HL-60/S4 (cell line): ENCODE measurements around the gene GPR156.

ENCODE experiments used
- in situ Hi-C: fragments of 300-500 bp; cut with MboI; formaldehyde crosslinking; loops from 2 replicates; pipeline ENCODE4 v1.14.3; 2022; ENCODE audit warnings: low sequenced_read_pairs

Gene GPR156

DNA sequence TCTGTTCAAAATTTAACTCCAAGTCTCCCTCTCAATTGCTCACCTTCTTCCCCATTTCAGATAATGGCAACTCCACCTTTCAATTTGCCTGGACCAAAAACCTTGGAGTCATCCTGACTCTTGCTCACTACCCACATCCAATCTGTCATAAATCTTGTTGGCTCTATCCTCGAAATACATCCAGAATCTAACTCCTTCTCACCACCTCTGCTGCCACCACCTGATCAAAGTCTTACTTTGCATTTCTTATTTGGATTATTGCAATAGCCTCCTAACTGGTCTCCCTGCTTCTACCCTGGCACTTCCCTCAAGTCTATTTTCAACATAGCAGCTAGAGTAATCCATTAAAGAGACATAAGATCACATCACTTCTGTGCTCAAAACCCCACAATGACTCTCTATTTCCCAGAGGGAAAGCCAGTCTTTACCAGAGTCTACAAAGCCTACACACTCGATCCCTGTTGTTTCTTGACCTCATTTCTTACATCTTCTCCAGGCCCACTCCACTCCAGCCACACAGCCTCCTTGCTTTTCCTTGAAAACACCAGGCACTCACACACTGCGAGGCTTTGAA lies 86.6 kb downstream of the GPR156 start:
- in situ Hi-C loops = no loop called here

DNA sequence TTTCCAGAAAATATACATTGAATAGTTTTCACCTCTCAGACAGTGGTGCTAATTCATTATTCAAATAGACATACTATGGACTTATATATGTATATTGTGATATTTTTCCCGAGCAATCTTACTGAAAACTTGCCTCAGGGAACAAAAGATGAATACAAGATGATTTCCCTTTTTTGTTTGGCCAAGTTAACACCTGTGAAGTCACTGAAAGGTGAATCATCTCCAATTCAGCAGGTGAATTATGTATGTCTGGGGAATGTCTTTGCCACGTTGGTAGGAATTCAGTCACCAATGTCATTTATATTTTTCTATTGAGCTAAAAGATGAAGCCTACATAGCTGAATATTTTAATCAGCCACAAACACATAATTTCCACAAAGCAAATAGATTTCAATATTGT lies 88.2 kb downstream of the GPR156 start:
- in situ Hi-C loops = no loop called here

DNA sequence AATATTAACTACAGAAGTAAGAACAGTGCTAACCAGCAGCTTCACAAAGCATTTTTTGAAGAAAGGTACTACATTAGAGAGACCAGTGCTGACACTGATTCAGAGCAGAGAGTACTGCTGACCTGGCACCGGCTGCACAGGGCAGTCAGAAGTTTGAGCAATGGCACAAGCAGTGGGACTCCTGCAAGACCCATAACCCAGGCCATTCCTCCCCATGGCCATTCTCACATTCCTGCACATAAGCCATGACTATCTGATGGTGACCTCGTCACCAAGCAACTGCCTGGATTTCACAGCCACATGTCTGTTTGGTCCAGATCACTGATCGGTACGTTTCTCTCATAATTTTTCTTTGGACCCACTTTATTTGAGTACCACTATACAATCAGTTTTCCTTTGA lies 88.7 kb downstream of the GPR156 start:
- in situ Hi-C loops = no loop called here

DNA sequence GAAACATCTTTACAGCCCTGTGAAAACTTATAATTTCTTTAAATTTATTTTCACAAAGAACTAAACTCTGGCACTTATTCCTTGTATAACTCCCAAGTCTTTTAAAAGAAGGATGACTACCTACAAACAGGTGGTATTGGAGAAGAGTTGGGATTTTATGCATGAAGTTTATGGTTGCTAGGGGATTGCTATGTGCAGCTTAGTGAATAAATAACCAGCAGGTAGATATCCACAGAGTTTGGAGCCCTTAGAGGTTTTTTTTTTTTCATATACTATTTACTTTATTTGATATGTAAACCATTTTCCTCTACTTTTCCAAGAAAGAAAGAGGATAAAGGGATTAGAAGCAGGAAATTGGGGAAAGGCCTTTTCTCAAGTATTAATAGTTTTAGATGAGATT lies 91.5 kb downstream of the GPR156 start:
- in situ Hi-C loops = no loop called here

DNA sequence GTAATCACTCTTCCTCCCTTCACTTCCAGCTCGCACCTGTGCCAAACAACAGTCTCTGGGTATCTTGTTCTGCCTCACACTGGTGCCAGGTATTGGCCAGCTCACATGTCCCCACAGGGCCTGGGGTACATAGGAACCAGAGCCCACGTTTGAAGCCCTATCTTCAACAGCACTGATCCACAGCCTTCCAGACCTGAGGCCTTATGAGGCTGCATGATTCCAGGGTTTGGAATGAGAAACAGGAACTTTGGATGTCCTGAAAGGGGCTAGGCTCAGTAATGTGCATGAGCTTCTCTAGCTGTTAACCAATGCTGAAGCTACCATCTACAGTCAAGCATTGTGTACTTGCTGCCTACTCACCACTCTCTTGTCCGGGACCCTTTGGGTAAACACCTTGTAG lies 92.4 kb downstream of the GPR156 start:
- in situ Hi-C loops = no loop called here

DNA sequence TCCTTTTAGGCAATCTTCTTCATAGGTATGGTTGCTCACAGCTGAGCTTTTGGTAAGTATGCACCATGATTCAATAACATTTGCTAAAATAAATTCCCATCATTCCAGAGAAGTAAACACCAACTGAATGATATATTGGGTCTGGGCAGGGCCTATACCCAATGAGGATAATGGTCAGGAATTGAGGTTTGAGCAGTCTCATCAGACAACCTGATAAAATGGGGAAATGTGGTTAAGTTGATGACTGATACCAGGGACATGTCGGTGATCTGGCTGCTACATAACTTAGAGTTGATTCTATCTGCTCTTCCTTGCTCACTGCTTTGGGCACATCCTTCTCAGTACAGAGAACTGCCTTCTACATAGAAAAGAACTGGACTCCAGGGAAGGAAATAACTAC lies 92.9 kb downstream of the GPR156 start:
- in situ Hi-C loops = no loop called here

DNA sequence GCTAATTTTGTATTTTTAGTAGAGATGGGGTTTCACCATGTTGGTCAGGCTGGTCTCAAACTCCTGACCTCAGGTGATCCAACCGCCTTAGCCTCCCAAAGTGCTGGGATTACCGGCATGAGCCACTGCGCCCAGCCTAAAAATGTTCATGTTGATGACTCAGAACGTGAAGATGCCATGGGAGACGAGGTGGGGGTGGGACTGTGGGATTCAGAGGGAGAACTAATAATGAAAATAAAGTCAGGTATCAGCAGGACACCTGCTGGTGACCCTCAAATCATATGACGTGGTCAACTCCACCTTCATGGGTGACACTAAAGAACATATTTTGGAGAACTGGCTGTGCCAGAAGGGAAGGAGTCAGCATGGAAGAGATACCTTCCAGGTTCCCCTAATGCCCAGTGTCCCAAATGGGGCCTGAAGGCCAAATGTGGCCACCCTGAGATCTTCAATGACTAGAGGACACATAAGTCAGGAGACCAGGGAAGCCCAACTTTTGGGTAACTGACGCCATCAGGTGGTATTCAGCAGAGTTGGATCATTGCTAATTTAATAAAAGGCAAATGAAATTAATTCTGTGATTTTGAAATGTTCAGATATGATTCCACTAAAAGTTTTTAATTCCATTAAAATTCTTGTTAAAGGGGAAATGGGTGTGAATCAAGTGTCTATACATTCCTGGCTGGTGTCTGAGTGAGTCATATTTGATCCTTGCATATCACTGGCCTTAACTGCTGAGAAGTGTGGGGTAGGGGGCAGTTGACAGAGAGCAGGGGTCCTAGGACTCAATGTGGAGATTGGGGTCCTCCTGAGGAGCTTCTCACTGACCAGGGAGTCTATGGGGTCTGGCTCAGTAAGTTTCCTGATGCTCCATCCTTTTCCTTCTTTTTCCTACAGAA lies 102.2 kb downstream of the GPR156 start:
- in situ Hi-C loops = no loop called here

DNA sequence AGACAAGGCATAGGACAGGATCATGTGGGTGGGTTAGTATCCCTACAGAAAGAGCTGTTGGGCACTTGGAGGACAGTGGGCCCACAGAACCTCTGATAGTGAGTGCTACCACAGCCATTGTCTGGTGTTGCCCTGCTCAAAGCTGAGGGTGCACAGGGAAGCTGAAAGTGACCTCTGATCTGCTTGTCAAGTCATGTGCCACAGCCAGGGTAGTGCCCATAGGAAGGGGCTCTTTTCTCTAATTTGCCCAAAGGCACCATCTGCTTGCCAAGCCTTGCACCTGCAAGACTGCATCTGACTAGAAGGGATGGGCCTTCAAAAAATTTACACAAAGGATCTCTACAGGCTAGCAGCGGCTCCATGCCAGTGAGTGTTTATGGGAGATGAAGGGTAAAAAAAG lies 103.4 kb downstream of the GPR156 start:
- in situ Hi-C loops = no loop called here

DNA sequence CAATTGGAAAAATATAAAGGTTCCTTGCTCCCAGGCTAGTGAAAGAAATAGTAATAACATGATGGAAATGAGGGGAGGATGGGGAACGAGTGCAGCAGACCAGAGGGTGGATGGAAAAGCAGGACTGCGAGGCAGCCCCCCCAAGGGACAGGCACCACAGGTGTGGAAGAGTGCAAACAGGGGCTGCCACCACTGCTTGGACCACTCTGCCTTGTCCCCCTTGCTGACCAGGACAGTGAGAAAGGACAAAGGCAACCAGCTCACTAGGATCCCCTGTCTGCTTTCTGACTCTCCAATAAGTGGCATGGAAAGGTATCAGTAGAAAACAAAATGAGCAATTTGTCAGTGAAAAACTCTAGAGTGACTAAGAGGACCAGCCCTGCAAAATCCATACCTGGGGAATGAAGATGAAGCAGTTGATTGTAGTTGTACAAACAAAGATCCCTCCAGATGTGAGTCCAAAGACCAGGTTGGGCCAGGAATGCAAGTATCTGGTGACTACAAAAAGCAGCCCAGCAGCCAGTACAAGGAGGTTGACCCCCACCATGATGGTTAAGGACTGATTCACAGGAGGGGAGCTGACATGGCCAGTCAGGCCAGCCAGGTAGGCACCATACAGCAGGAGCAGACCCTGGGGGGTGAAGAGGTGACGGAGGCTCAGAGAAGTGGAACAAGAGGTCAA lies 104.2 kb downstream of the GPR156 start:
- in situ Hi-C loops = no loop called here

DNA sequence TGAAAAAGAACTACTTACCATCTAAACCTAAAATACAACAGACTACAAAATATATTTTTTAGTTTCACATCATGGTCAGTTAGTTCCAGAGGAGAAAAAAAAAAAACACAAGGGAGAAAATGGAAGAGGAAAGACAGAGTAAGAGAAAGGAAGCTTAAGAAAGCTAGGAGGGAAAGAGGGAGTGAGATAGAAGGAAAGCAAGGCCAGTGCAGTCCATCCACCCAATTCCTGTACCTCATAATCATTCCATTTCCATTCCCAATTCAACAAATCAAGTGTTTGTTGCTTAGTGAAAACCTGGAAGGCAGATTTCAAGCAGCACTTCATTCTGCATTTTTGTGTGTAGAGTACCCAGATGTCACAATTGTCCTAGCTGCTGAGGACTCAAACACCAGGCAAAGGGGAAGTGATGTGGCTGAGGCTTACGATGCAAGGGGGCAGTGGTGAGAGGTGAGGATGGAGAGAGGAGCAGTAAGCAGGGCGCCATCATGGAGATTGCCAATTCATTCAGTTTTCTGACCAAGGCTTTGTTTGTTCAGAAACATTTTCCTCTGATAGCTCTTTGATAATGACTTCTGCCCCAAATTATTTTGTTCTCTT lies 107.2 kb downstream of the GPR156 start:
- in situ Hi-C loops = no loop called here

DNA sequence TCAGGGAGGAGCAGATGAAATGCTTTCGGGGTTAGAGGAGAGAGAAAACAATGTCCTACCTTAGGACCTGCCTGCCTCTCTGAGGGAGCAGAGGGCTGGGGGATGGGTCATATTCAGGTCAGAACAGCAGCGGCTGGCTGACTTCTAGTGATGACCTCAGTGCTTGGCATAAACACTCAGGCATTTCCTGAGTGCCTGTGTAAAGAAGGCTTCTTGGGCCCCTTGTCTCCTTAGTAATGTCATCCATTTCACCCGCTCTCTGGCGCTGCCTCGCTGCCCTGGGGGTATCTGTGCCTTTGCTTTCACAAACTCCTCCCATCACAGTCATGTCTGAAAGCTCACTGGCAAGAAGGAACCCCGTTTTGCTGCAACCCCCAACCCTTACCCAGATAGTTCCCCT lies 107.9 kb downstream of the GPR156 start:
- in situ Hi-C loops = no loop called here

DNA sequence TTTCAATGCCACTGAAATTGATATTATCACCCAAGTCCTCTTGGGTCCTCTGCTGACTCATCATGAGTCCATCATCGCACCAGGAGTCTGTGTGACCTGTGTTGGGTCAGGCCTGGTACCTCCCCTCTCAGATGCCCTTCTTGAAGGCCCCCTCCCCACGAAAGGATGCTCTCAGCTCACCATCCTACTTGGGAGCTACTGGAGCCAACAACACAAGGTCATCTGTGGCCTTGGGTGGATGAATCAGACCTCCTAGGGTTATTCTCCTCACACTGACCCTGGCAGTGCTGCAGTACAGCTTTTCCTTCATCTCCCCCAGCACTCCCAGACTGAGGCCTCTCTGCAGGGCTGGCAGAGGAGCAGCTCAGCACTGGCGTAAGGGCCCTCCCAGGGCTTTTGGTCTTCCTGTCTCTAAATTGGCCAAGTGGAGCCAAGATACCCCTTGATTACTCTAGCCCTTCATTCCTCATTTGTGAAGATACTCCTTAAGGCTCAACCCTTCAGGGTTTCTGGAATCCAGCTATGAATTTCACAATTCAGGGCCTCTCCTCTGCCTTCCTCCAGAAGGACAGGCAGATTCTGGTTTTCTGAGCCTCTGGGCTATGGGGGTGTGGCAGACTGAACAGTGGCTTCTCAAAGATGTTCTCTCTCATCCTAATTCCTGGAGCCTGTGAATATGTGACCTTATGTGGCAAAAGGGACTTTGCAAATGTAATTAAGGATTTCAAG lies 110.0 kb downstream of the GPR156 start:
- in situ Hi-C loops = no loop called here

DNA sequence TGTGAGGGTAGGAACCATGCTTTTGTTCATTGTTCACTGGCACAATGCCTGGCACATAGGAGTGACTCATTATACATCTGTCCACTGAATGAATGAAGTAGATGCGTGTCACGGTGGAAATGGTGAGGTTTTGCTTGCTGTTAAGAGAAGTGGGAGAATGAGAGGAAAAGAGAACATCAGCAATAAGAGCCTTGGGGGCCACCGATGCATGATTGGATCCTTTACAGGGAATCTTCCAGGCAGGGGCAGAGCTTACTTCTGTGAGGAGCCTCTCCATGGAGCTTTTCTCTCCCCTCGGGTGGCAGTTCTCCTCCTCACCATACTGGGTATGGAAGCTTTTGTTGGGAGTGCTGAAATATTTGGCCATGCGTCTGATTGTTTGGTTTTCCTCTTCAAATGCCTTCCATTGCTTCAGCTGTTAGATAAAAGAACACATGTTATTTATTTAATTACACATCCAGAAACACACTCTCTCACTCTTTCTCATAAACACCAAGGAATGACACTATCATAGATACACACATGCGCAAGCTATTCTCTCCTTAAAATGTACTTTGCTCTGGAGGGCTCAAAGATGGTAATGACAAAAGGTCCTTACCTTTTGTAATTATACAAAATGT lies 111.9 kb downstream of the GPR156 start:
- in situ Hi-C loops = no loop called here

DNA sequence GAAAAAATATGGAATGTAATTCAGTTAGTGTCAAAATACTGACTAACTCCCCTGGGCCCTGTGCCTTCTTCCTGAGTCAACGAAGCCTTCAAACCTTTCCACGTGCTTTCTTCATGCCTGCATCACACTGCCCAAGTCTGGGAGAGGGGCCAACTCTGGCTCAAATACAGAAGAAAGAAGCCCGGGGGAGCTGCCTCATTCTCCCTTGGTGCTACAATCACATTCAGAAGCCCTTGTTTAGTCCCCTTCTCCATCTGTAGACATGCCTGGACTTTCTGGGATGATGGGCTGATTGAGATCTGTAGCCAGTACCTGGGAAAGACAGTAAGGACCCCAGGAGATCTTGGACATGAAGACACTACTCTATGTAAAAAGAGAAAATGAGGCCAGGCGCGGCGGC lies 113.0 kb downstream of the GPR156 start:
- in situ Hi-C loops = no loop called here

DNA sequence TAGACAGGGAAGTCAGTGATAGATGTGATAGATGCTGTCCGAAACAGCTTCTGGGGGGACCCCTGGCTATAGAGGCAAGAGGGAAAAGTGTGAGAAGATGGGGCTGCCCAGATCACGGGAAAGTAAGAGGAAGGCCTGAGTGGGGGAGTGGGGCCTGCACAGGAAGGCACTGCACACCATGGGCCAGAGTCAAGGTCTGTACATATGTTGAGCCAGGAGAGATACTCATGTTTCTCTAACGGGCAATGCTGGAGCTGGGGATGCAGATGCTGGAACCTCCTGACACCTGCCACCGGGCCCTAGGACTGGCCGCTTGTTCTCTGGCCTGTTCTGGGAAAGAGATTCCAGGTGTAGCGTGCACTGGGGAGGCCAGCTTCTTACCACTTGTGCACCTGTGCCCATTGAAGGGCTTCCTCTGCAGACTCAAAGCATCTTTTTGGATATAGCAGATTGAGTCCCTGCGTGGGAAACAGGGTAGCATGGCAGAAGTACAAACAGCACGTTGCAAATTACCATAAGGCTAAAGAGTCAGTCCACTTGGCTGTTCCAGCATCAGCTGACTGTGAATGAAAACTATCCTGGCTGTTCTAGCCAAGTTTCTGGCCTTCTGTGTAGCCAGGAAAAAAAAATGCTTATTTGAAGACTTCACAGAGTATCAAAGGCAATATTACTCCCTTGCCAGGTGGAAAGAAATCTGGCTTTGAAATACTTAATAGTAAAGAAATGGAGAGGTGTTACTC lies 113.7 kb downstream of the GPR156 start:
- in situ Hi-C loops = no loop called here

DNA sequence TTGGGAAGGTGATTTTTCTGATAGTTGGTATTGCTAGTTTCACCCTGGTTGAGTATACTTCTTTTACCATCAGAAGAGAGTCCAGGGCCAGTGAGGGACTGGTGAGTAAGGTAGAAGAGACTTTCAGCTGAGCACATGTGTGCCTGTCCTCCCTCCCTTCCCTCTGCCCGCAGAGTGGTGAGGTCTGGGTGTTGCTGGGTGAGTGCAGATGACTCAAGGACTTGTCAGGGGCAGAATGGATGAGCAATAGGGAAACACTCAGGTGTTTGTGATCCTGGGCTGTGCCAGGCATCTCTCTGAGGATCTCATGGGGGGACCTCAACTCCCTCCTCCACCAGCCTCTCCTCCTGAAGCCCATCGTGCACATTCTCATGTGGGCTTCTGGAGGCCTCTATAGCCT lies 114.8 kb downstream of the GPR156 start:
- in situ Hi-C loops = no loop called here

DNA sequence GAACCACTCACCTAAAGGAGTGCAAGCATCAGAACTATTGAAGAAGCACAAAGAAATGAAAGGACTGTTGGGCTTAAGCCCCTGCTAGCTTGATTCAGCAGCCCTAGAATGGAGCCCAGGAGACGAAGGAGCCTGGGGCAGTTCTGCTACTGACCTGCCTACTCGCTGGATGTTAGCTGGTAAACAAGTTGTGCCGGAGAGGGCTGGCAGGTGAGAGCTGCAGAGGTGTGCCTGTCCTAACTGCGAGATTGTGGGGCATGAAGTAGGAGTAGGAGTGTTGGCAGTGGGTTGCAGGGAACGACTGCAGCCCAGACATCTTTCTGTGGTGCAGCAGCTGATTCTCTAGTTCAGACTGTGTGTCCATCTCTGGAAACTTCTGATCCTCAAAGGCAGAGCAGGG lies 115.6 kb downstream of the GPR156 start:
- in situ Hi-C loops = no loop called here

DNA sequence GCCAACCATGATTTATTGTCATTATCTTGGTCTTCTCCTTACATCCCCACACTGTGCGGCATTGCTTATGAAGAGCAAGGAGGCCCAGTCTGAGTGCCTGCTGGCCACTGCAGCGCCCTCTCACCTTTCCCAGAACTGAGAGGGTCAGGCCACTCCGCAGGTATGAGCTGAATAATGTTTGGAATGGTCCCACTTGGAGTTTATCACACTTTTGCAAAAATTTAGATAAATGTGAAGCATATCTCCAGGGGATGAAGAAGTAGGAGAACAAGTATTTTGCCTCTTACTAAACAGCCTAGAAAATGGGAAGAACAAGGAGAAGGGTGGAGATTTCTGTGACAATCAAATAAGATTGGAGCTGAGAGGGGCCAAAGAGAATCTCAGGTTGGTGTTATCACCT lies 116.4 kb downstream of the GPR156 start:
- in situ Hi-C loops = no loop called here

DNA sequence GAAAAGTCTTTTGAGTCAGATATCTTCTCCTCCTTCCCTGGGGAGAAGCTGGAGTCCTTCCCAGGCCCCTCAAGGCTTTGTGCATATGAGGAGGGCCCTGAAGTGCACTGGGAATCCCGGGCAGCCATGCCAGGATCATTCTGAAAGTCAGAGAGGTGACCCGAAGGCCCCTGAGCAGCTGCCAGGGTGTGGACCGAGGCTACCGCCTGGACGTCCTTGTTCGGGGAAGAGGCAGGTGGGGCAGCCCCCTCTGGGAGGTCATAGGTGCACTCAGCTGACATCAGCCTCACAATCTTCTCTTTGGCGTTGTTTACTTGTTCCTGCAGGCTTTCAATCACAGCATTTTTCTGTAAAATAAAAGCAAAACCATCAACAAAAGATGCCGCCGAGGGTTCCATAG lies 117.0 kb downstream of the GPR156 start:
- in situ Hi-C loops = no loop called here

DNA sequence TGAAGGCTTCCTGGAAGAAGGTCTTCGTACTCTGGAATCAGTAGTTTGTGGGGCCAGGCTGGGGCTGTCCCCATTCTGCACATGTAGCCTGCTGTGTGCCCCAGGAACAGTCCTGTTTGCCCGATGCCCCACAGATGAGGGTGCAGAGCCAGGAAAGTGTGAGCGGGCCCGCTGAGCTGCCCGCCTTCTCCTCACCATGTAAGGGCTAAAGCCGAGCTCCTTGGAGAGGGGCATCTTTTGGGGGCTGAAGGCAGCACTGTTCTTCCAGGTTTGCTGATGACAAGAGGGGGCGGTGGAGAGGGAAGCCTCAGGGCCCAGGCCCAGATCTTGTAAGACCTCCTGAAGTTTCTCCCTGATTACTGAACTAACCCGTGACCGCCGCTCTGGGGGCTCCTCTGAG lies 117.5 kb downstream of the GPR156 start:
- in situ Hi-C loops = no loop called here
